GM23248 (cell line): Measurements from ENCODE around the gene TTC39B. TPM values are rescaled to one million over a fixed set of nuclear protein-coding genes. Genes with fewer than 3 reads are reported as not detected.

Experiments
- DNase-seq: peaks from one replicate; pipeline ENCODE4 v3.0.0-alpha.2; 2015
- H2AFZ ChIP-seq: fragments of 200-600 bp; sonication (generic); 2 replicates; pipeline ENCODE4 v1.6.1; 2016; ENCODE audit warnings: antibody characterized with exemption
- H3F3A ChIP-seq: fragments of 200-600 bp; sonication (generic); 2 replicates; pipeline ENCODE4 v1.6.1; 2016; ENCODE audit warnings: mild to moderate bottlenecking, antibody characterized with exemption, mixed run types; ENCODE audit not compliant: insufficient read depth
- H3K27ac ChIP-seq: fragments of 200-600 bp; sonication (generic); 2 replicates; pipeline ENCODE4 v1.5.1; 2016; ENCODE audit warnings: mild to moderate bottlenecking
- H3K27me3 ChIP-seq: fragments of 200-600 bp; sonication (generic); replicated peaks from 2 replicates; pipeline ENCODE4 v1.6.1; 2016; ENCODE audit warnings: mild to moderate bottlenecking; ENCODE audit not compliant: insufficient read depth
- H3K36me3 ChIP-seq: fragments of 200-600 bp; sonication (generic); 2 replicates; pipeline ENCODE4 v1.6.1; 2016; ENCODE audit warnings: low read depth, mild to moderate bottlenecking
- H3K4me1 ChIP-seq: fragments of 200-600 bp; sonication (generic); 2 replicates; pipeline ENCODE4 v1.6.1; 2016; ENCODE audit warnings: mild to moderate bottlenecking; ENCODE audit not compliant: insufficient read depth
- H3K4me2 ChIP-seq: fragments of 200-600 bp; sonication (generic); one replicate; pipeline ENCODE4 v1.6.1; 2016; ENCODE audit warnings: mild to moderate bottlenecking; ENCODE audit not compliant: unreplicated experiment
- H3K4me3 ChIP-seq: fragments of 200-600 bp; sonication (generic); 2 replicates; pipeline ENCODE4 v1.5.1; 2016; ENCODE audit warnings: mild to moderate bottlenecking
- H3K79me2 ChIP-seq: fragments of 200-600 bp; sonication (generic); 2 replicates; pipeline ENCODE4 v1.6.1; 2016; ENCODE audit warnings: mild to moderate bottlenecking; ENCODE audit not compliant: insufficient read depth
- H3K9ac ChIP-seq: fragments of 200-600 bp; sonication (generic); 2 replicates; pipeline ENCODE4 v1.6.1; 2016; ENCODE audit warnings: mild to moderate bottlenecking
- H3K9me2 ChIP-seq: fragments of 200-600 bp; sonication (generic); 2 replicates; pipeline ENCODE4 v1.6.1; 2016; ENCODE audit warnings: mixed run types, mild to moderate bottlenecking, moderate library complexity; ENCODE audit not compliant: insufficient read depth
- H3K9me3 ChIP-seq: fragments of 200-600 bp; sonication (generic); one replicate; pipeline ENCODE4 v1.6.1; 2017; ENCODE audit warnings: low read depth
- H4K20me1 ChIP-seq: fragments of 200-600 bp; sonication (generic); 2 replicates; pipeline ENCODE4 v1.6.0; 2016; ENCODE audit not compliant: insufficient read depth
- EZH2 ChIP-seq: fragments of 200-600 bp; sonication (generic); IDR thresholded peaks from 2 replicates; pipeline ENCODE4 v1.6.1; 2018; ENCODE audit warnings: antibody characterized with exemption, mild to moderate bottlenecking; ENCODE audit not compliant: insufficient read depth, poor library complexity, severe bottlenecking
- EZH2phosphoT487 ChIP-seq: fragments of 200-600 bp; sonication (generic); IDR thresholded peaks from 2 replicates; pipeline ENCODE4 v1.6.1; 2018; ENCODE audit warnings: antibody characterized with exemption, moderate library complexity, mild to moderate bottlenecking, low read depth; ENCODE audit not compliant: insufficient read depth
- WGBS, 2 experiments: methylation state at CpG; one replicate each; pipeline ENCODE4 v1.1.6; 2015 to 2017; ENCODE audit warnings: low lambda C conversion rate in 2 of 2, low coverage in 1 of 2; ENCODE audit errors: missing lambda C conversion rate in 2 of 2; 5-methylcytosine and 5-hydroxymethylcytosine counted together
- in situ Hi-C: fragments of 300-500 bp; cut with MboI; formaldehyde crosslinking; loops from 2 replicates; pipeline ENCODE4 v1.15.0; 2020
- polyA plus RNA-seq: library from polyadenylated mRNA; unstranded; fragments of >200 nt; fragmentation: Nextera tagmentation; extraction: Ambion mirVana; gene quantifications from 2 replicates; pipeline ENCODE4 v1.2.1, GENCODE V29; 2016
- total RNA-seq: library from RNA; depleted of rRNA; stranded (reverse); fragments of >200 nt; shearing (Covaris generic); gene quantifications from 2 replicates; pipeline ENCODE4 v1.2.3, GENCODE V29; 2014

The TTC39B gene
- total and polyA plus RNA-seq, 2 experiments from 2014 or later: 6.3 to 10.9 TPM

- TF ChIP-seq EZH2 (no peak), EZH2phosphoT487 (no peak)
- no peak overlapping the region for H3K4me3 ChIP-seq
- no peaks in the 10 kb centered on the region for H3K36me3 ChIP-seq
- no peaks in the 10 kb centered on the region for H3K9me3 ChIP-seq
- 0 out of 2 replicates have a peak, but pooled peaks cover under 1% of the 10 kb centered on the region for H3K4me1 ChIP-seq
- no peak overlapping the region for H3K27ac ChIP-seq
- DNase-seq: no peak
- H3K4me2 ChIP-seq: no peak overlapping the region
- in situ Hi-C loops: no loop called here
- 61 to 73% methylated on average over 4 of the region's 4 CpGs for WGBS, 2 experiments
- H4K20me1 ChIP-seq: no peaks in the 10 kb centered on the region
- no peaks in the 10 kb centered on the region for H3K79me2 ChIP-seq
- no peak overlapping the region for H3K9ac ChIP-seq
- no peaks in the 10 kb centered on the region for H3K9me2 ChIP-seq
- no peak overlapping the region for H2AFZ ChIP-seq
- 0 out of 2 replicates have a peak, but pooled peaks cover 6% of the 10 kb centered on the region for H3K27me3 ChIP-seq
- H3F3A ChIP-seq: no peaks in the 10 kb centered on the region
These were observed 156.1 kb downstream of the TTC39B start for GRCh38 chr9:15150939-15151338.

GRCh38 chr9:15149450-15149849 is 157.6 kb downstream of the TTC39B start:
- Histone ChIP-seq H3F3A (no peaks in the 10 kb centered on the region), H3K4me1 (peaks cover 5% of the 10 kb centered on the region; the same call in 1 of the 2 replicates), H3K9me3 (no peaks in the 10 kb centered on the region), H3K36me3 (no peaks in the 10 kb centered on the region), H3K4me2 (no peak overlapping the region), H3K27me3 (0 out of 2 replicates have a peak, but pooled peaks cover 6% of the 10 kb centered on the region), H3K9me2 (no peaks in the 10 kb centered on the region), H3K9ac (no peak overlapping the region), H3K27ac (no peak overlapping the region), H3K79me2 (no peaks in the 10 kb centered on the region), H4K20me1 (no peaks in the 10 kb centered on the region), H2AFZ (no peak overlapping the region), H3K4me3 (no peak overlapping the region)
- in situ Hi-C loops: loop anchor here (25.0 kb wide), 1 partner anchor 537 kb away; no protein-coding TSS in a partner anchor
- no peak for DNase-seq
- TF ChIP-seq EZH2phosphoT487 (no peak), EZH2 (no peak)

- no peak overlapping the region for H2AFZ ChIP-seq
- in situ Hi-C loops: loop anchor here (25.0 kb wide), 1 partner anchor 534 kb away; no protein-coding TSS in a partner anchor
- no peaks in the 10 kb centered on the region for H3K9me2 ChIP-seq
- DNase-seq: no peak
- H3K4me3 ChIP-seq: no peak overlapping the region
- no peak overlapping the region for H3K4me2 ChIP-seq
- TF ChIP-seq EZH2: no peak
- TF ChIP-seq EZH2phosphoT487: no peak
- no peaks in the 10 kb centered on the region for H4K20me1 ChIP-seq
- H3K27ac ChIP-seq: no peak overlapping the region
- H3K9ac ChIP-seq: no peak overlapping the region
- H3K36me3 ChIP-seq: no peaks in the 10 kb centered on the region
- H3K27me3 ChIP-seq: 0 out of 2 replicates have a peak, but pooled peaks cover 6% of the 10 kb centered on the region
- peaks cover 7% of the 10 kb centered on the region; the same call in 1 of the 2 replicates for H3K4me1 ChIP-seq
- no peaks in the 10 kb centered on the region for H3K9me3 ChIP-seq
- WGBS, 2 experiments: 87 to 90% methylated on average over 9 of the region's 9 CpGs
- no peaks in the 10 kb centered on the region for H3K79me2 ChIP-seq
- H3F3A ChIP-seq: no peaks in the 10 kb centered on the region
These were observed 160.7 kb downstream of the TTC39B start for GRCh38 chr9:15146268-15146700.

GRCh38 chr9:15144622-15145061 is 162.4 kb downstream of the TTC39B start:
- Histone ChIP-seq H3K9me2 (no peaks in the 10 kb centered on the region), H4K20me1 (no peaks in the 10 kb centered on the region), H3F3A (no peaks in the 10 kb centered on the region), H3K9ac (no peak overlapping the region), H3K79me2 (no peaks in the 10 kb centered on the region), H3K36me3 (no peaks in the 10 kb centered on the region), H2AFZ (no peak overlapping the region), H3K4me2 (no peak overlapping the region), H3K27me3 (0 out of 2 replicates have a peak, but pooled peaks cover 6% of the 10 kb centered on the region), H3K4me1 (peaks cover 7% of the 10 kb centered on the region; the same call in 1 of the 2 replicates), H3K27ac (no peak overlapping the region), H3K4me3 (no peak overlapping the region), H3K9me3 (no peaks in the 10 kb centered on the region)
- in situ Hi-C loops: loop anchor here (25.0 kb wide), 1 partner anchor 532 kb away; no protein-coding TSS in a partner anchor
- TF ChIP-seq EZH2phosphoT487 (no peak), EZH2 (no peak)
- 1 to 4% methylated on average over 4 of the region's 4 CpGs for WGBS, 2 experiments
- DNase-seq: peak; percentile 65
